ENCODE results near the gene NOL9. TPM values are rescaled to one million over a fixed set of nuclear protein-coding genes. Genes with fewer than 3 reads are reported as not detected.

NOL9 gene
- polyA plus RNA-seq (2013, experiment 1 of 2), result 16.7 TPM
- polyA plus RNA-seq (2013, experiment 2 of 2), result 16.5 TPM

GRCh38 chr1:6554031-6554906 is at the start of gene NOL9:
Gene NOL9, minus strand, starts transcription at chr1:6554513. Its CDS starts 11 bp downstream, at chr1:6554502.
- Histone ChIP-seq H4K8ac (ENCODE audit: low read depth, low read length) (no peak within 1 kb of the TSS), H2BK120ac (ENCODE audit: low read depth, low read length) (no peak within 1 kb of the TSS), H2BK15ac (replicated peaks; ENCODE audit: low read depth) (no peak within 1 kb of the TSS), H3K23ac (ENCODE audit: low read length) (peak within 1 kb of the TSS; percentile 66), H3K4me1 (ENCODE audit: control insufficient read depth, low read depth, low read length) (peaks cover 3% of the 10 kb centered on the region), H3K27me3 (ENCODE audit: insufficient read depth, low read length, poor library complexity) (no peaks in the 10 kb centered on the region), H3K4me2 (ENCODE audit: low read length) (peak within 1 kb of the TSS; percentile 74), H3K36me3 (ENCODE audit: control insufficient read depth, insufficient read depth, low read length) (peaks cover 4% of the 10 kb centered on the region), H3K79me1 (ENCODE audit: low read length) (peaks cover 9% of the 10 kb centered on the region), H3K18ac (ENCODE audit: low read length) (no peak within 1 kb of the TSS), H3K79me2 (ENCODE audit: control insufficient read depth, insufficient read depth, low read length) (peaks cover 12% of the 10 kb centered on the region), H3K56ac (ENCODE audit: low read length) (peak within 1 kb of the TSS; percentile 95), H3K4ac (ENCODE audit: low read depth, low read length) (peak within 1 kb of the TSS; percentile 49), H3K9ac (ENCODE audit: low read length) (peak within 1 kb of the TSS; percentile 91), H4K5ac (ENCODE audit: low read length) (peak within 1 kb of the TSS; percentile 93), H3K4me3 (ENCODE audit: low read length) (peak within 1 kb of the TSS; percentile 93), H2AK5ac (ENCODE audit: low read length) (no peak within 1 kb of the TSS), H2BK5ac (ENCODE audit: low read length) (no peak within 1 kb of the TSS), H3K27ac (ENCODE audit: low read depth, low read length) (peak within 1 kb of the TSS; percentile 36)
- DNase-seq, result peak; percentile 95
- no CpG with 5 or more reads among the region's 87 CpGs for WGBS (ENCODE audit: extremely low coverage, insufficient coverage, low lambda C conversion rate)

GRCh38 chr1:6603238-6603914 is 49.1 kb upstream of the NOL9 start:
- peak; percentile 80 for DNase-seq
- no CpG with 5 or more reads among the region's 36 CpGs for WGBS (ENCODE audit: extremely low coverage, insufficient coverage, low lambda C conversion rate)

GRCh38 chr1:6602669-6603237 is 48.4 kb upstream of the NOL9 start, which contains the start of gene KLHL21:
Gene KLHL21, minus strand, starts transcription at chr1:6602869. Its CDS starts 52 bp downstream, at chr1:6602817.
- peaks cover 3% of the 10 kb centered on the region for H3K36me3 ChIP-seq (ENCODE audit: control insufficient read depth, insufficient read depth, low read length)
- H3K4me2 ChIP-seq (ENCODE audit: low read length), result peak within 1 kb of the TSS; percentile 97
- H2BK15ac ChIP-seq (replicated peaks; ENCODE audit: low read depth), result no peak within 1 kb of the TSS
- H4K5ac ChIP-seq (ENCODE audit: low read length), result peak within 1 kb of the TSS; percentile 66
- peak within 1 kb of the TSS; percentile 46 for H3K4me3 ChIP-seq (ENCODE audit: low read length)
- H2BK120ac ChIP-seq (ENCODE audit: low read depth, low read length), result no peak within 1 kb of the TSS
- WGBS (ENCODE audit: extremely low coverage, insufficient coverage, low lambda C conversion rate), result no CpG with 5 or more reads among the region's 84 CpGs
- H3K27ac ChIP-seq (ENCODE audit: low read depth, low read length), result peak within 1 kb of the TSS; percentile 95
- peaks cover 36% of the 10 kb centered on the region for H3K79me2 ChIP-seq (ENCODE audit: control insufficient read depth, insufficient read depth, low read length)
- peaks cover 8% of the 10 kb centered on the region for H3K4me1 ChIP-seq (ENCODE audit: control insufficient read depth, low read depth, low read length)
- DNase-seq, result peak; percentile 91
- H3K4ac ChIP-seq (ENCODE audit: low read depth, low read length), result peak within 1 kb of the TSS; percentile 82
- H3K27me3 ChIP-seq (ENCODE audit: insufficient read depth, low read length, poor library complexity), result no peaks in the 10 kb centered on the region
- peak within 1 kb of the TSS; percentile 74 for H3K9ac ChIP-seq (ENCODE audit: low read length)
- H4K8ac ChIP-seq (ENCODE audit: low read depth, low read length), result peak within 1 kb of the TSS; percentile 30
- peak within 1 kb of the TSS; percentile 91 for H3K56ac ChIP-seq (ENCODE audit: low read length)
- peaks cover 20% of the 10 kb centered on the region for H3K79me1 ChIP-seq (ENCODE audit: low read length)
- H3K18ac ChIP-seq (ENCODE audit: low read length), result peak within 1 kb of the TSS; percentile 51
- peak within 1 kb of the TSS; percentile 100 for H3K23ac ChIP-seq (ENCODE audit: low read length)
- H2AK5ac ChIP-seq (ENCODE audit: low read length), result no peak within 1 kb of the TSS
- peak within 1 kb of the TSS; percentile 52 for H2BK5ac ChIP-seq (ENCODE audit: low read length)

More at GRCh38 chr1:6603238-6603914, 49.1 kb upstream of the NOL9 start:
- peak overlapping the region; percentile 3 for H2BK120ac ChIP-seq (ENCODE audit: low read depth, low read length)
- H3K56ac ChIP-seq (ENCODE audit: low read length), result peak overlapping the region; percentile 91
- H4K8ac ChIP-seq (ENCODE audit: low read depth, low read length), result peak overlapping the region; percentile 30
- peak overlapping the region; percentile 52 for H2BK5ac ChIP-seq (ENCODE audit: low read length)
- peaks cover 18% of the 10 kb centered on the region for H3K79me1 ChIP-seq (ENCODE audit: low read length)
- peak overlapping the region; percentile 82 for H3K4ac ChIP-seq (ENCODE audit: low read depth, low read length)
- H3K4me2 ChIP-seq (ENCODE audit: low read length), result peak overlapping the region; percentile 66
- H3K23ac ChIP-seq (ENCODE audit: low read length), result no peak overlapping the region
- peaks cover 33% of the 10 kb centered on the region for H3K79me2 ChIP-seq (ENCODE audit: control insufficient read depth, insufficient read depth, low read length)
- H4K5ac ChIP-seq (ENCODE audit: low read length), result peak overlapping the region; percentile 66
- H3K27me3 ChIP-seq (ENCODE audit: insufficient read depth, low read length, poor library complexity), result no peaks in the 10 kb centered on the region
- H2AK5ac ChIP-seq (ENCODE audit: low read length), result no peak overlapping the region
- peak overlapping the region; percentile 51 for H3K18ac ChIP-seq (ENCODE audit: low read length)
- peak overlapping the region; percentile 72 for H3K9ac ChIP-seq (ENCODE audit: low read length)
- H3K4me3 ChIP-seq (ENCODE audit: low read length), result peak overlapping the region; percentile 46
- H3K36me3 ChIP-seq (ENCODE audit: control insufficient read depth, insufficient read depth, low read length), result peaks cover 3% of the 10 kb centered on the region
- peaks cover 8% of the 10 kb centered on the region for H3K4me1 ChIP-seq (ENCODE audit: control insufficient read depth, low read depth, low read length)
- H3K27ac ChIP-seq (ENCODE audit: low read depth, low read length), result peak overlapping the region; percentile 95
- no peak overlapping the region for H2BK15ac ChIP-seq (replicated peaks; ENCODE audit: low read depth)

GRCh38 chr1:6601923-6602668 is 47.8 kb upstream of the NOL9 start:
- peak overlapping the region; percentile 83 for H3K56ac ChIP-seq (ENCODE audit: low read length)
- no CpG with 5 or more reads among the region's 103 CpGs for WGBS (ENCODE audit: extremely low coverage, insufficient coverage, low lambda C conversion rate)

More at GRCh38 chr1:6601923-6602668, 47.8 kb upstream of the NOL9 start:
- H3K4ac ChIP-seq (ENCODE audit: low read depth, low read length), result no peak overlapping the region
- H3K4me3 ChIP-seq (ENCODE audit: low read length), result peak overlapping the region; percentile 40
- H3K27ac ChIP-seq (ENCODE audit: low read depth, low read length), result peak overlapping the region; percentile 3
- peaks cover 41% of the 10 kb centered on the region for H3K79me2 ChIP-seq (ENCODE audit: control insufficient read depth, insufficient read depth, low read length)
- H4K8ac ChIP-seq (ENCODE audit: low read depth, low read length), result no peak overlapping the region
- H3K9ac ChIP-seq (ENCODE audit: low read length), result peak overlapping the region; percentile 74
- H2BK120ac ChIP-seq (ENCODE audit: low read depth, low read length), result no peak overlapping the region
- H3K4me1 ChIP-seq (ENCODE audit: control insufficient read depth, low read depth, low read length), result peaks cover 8% of the 10 kb centered on the region
- no peak overlapping the region for H4K5ac ChIP-seq (ENCODE audit: low read length)
- no peak overlapping the region for H2AK5ac ChIP-seq (ENCODE audit: low read length)
- no peak overlapping the region for H3K18ac ChIP-seq (ENCODE audit: low read length)
- peaks cover 7% of the 10 kb centered on the region for H3K36me3 ChIP-seq (ENCODE audit: control insufficient read depth, insufficient read depth, low read length)
- no peaks in the 10 kb centered on the region for H3K27me3 ChIP-seq (ENCODE audit: insufficient read depth, low read length, poor library complexity)
- H2BK15ac ChIP-seq (replicated peaks; ENCODE audit: low read depth), result no peak overlapping the region
- no peak for DNase-seq
- peak overlapping the region; percentile 97 for H3K4me2 ChIP-seq (ENCODE audit: low read length)
- no peak overlapping the region for H2BK5ac ChIP-seq (ENCODE audit: low read length)
- peaks cover 24% of the 10 kb centered on the region for H3K79me1 ChIP-seq (ENCODE audit: low read length)
- H3K23ac ChIP-seq (ENCODE audit: low read length), result peak overlapping the region; percentile 100

Data from mesendoderm (in vitro differentiated cells).